ENCODE measurements around the gene CERCAM.
"Not testable (repeated sequence)": the region's sequence is repeated elsewhere in the genome, so short reads cannot be mapped to it uniquely, and the experiment has no call there.

The CERCAM gene

DNA sequence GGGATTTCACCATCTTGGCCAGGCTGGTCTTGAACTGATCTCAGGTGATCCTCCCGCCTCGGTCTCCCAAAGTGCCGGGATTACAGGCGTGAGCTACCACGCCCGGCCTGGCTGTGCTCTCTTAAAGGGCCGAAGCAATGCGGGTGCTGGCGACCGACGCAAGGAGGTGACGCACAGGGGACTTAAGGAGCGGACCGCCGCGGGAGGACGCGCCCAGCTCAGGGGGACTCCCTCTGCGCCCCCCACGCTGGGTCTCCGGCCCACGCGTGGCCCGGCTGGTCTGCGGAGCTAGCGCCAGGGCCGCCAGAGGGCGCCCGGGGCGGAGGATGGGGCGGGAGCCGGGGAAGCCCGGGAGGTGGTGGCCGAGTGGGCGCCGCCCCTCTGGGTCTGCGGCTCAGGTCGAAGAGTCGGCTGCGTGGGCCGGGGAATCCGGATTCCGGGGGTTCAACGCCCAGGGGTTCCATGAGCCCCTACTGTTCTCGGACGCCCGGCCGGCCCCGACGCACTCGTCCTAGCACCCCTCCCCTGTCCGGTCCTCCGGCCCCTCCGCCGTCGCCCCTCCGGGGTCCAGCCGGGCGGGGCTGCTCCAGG, 502 bp upstream of the CERCAM start:
- FAIRE-seq = no peak

DNA sequence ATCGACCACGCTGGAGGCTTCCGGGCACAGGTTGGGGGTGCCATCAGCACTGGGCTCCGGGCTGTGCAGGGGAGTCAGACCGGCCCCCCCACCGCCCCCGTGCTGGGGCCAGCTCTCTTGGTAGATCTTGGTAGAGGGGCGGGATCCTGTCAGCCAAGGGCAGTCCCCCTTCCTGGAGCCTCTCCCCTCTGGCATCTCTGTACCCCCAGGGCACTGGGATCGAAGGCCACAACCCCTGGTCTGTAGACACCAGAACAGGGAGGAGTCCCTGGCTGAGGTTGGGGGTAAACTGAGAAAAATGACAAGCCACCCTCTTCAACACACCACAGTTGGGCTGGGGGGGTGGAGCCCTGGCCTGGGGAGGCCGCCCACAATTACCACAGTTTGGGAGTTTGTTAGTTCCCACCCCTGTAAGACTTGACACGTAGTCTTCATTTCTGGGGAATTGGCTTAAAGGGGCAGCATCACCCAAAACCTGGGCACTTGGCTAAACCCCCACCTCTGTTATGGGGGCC, 882 bp downstream of the CERCAM start:
- no peak for FAIRE-seq

DNA sequence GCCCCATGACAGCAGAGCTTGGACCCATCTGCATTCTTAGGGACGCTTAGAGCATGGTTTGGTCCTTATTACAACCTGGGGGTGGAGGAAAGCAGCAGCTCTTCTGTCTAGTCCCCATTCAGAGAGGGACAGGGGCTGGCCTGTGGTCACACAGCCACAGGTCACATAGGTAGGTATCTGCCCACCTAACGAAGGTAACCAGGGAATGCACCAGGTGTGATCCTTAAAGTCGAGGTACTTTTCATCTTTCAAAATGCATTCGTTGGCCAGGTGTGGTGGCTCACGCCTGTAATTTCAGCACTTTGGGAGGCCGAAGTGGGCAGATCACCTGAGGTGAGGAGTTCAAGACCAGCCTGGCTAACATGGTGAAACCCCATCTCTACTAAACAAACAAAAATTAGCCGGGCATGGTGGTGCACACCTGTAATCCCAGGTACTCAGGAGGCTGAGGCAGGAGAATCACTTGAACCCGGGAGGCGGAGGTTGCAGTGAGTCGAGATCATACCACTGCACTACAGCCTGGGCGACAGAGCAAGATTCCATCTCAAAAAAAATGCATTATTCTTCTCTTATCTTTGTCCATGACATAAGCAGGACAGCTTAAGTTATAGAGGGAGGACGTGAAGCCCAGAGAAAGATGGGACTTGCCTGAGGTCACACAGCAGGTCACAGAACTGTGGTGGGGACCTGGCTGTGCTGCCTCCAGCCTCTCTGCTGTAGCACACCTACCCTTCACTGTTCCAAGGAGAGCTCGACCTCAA, 1.5 kb downstream of the CERCAM start:
- not testable (repeated sequence) for FAIRE-seq

DNA sequence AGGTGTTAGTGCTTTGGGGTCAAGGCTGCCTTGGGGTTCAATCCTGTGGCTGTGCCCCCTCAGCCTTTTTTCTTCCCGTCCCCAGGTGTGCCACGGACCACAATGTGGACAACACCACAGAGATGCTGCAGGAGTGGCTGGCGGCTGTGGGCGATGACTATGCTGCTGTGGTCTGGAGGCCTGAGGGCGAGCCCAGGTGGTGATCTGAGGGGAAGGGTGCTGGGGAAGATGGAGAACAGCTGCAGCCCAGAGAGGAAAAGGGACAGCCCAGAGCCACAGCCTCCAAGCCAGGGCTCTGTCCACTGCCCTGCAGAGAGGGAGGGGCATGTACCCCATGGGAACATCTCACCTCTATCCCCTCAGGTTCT, 2.1 kb downstream of the CERCAM start:
- FAIRE-seq = no peak

DNA sequence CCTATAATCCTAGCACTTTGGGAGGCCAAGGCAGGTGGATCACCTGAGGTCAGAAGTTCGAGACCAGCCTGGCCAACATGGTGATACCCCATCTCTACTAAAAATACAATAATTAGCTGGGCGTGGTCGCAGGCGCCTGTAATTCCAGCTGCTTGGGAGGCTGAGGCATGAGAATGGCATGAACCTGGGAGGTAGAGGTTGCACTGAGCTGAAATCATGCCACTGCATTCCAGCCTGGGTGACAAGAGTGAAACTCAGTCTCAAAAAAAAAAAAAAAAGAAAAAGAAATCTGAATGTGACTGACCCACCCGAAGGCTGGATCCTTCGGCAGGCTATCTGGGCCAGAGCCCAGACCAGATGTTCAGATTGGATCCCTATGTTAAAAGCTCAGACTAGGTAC, 2.7 kb downstream of the CERCAM start:
- FAIRE-seq = not testable (repeated sequence)

DNA sequence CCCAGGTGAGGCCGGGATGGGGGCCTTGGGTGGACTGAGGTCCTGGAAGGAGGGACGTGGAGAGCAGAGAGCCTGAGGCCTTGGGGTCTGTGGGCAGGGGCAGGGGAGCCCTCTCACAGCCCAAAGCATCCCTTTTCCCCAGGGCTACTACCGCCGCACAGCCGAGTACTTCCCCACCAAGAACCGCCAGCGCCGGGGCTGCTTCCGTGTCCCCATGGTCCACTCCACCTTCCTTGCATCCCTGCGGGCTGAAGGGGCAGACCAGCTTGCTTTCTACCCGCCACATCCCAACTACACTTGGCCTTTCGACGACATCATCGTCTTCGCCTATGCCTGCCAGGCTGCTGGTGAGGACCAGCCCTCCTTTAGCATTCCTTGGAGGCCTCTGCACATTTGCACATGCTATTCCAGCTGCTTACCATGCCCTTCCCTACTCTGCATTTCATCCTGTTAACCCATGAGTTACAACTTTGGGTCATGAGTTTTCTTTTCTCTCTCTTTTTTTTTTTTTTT, 3.7 kb downstream of the CERCAM start:
- FAIRE-seq = no peak

DNA sequence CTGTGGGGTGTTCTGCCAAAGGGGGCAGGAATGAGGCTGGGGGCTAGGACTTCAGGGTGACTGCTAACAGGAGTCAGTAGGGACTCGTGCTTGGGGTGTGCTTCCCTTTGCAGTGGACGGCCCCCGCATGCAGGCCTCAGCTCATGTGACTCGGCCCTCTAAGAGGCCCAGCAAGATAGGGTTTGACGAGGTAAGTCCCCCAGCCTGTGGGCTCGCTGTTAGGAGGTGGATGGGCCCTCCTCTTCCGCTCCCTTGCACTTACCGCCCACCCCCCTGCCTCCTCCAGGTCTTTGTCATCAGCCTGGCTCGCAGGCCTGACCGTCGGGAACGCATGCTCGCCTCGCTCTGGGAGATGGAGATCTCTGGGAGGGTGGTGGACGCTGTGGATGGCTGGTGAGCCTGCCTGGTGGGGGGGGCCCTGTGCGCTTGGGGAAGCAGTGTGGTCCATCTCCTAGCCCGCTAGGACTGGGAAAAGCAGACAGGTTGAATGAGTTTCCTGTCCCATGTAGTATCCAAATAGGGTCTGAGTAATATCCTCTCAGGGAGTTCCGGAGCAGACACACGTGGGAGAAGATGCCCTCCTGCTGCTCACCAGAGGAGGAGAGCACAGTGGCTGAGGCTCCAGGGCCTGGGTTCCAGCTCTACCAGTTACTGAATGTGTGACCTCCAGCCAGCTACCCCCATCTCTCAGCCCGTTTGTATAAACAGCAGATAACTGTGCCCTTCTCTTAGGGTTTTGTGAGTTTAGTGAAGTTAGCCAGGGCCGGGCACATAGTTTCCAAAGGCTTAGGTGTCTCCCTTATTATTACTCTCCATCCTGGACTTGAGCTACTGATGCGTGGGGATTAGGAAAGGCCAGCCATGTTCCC, 8.2 kb downstream of the CERCAM start:
- no peak for FAIRE-seq

DNA sequence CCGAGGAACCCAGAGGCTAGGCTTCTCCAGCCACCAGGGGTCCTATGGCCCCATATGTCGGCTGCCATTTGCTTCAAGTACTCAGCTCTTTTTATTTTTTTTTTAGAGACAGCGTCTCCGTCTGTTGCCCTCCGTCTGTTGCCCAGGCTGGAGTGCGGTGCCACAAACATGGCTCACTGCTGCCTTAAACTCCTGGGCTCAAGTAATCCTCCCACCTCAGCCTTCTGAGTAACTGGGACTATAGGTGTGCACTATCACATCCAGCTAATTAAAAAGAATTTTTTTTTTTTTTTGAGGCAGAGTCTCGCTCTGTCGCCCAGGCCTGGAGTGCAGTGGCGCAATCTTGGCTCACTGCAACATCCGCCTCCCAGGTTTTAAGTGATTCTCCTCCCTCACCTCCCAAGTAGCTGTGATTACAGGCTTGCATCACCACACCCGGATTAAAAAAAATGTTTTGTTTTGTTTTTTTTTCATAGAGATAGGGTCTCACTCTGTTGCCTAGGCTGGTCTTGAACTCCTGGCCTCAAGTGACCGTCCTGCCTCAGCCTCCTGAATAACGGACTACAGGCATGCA, 8.9 kb downstream of the CERCAM start:
- no peak for FAIRE-seq

DNA sequence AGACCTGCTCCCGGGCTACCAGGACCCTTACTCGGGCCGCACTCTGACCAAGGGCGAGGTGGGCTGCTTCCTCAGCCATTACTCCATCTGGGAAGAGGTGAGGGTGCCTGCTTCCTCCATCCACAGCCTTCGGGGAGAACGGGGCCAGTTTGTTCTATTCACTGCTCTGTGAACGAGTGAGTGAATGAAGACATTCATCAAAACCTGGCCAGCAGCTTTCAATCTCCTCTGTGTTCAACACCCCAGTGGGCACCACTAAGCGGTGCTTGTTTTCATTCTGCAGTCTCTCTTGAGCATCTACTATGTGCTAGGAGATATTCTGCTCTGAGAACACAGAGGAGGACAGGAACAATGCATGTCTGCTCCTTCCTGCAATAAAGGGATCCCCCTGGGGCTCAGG, 10.6 kb downstream of the CERCAM start:
- no peak for FAIRE-seq

DNA sequence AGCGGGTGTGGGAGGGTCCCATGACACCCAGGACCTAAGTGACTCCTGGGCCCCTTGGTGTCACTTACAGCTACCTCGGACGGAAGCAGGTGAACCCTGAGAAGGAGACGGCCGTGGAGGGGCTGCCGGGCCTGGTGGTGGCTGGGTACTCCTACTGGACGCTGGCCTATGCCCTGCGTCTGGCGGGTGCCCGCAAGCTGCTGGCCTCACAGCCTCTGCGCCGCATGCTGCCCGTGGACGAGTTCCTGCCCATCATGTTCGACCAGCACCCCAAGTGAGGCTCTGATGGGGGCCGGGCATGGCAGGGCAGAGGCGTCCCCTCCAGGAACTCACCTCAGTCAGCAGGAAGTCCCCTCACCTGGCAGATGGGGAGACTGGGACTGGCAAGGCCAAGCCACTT, 13.7 kb downstream of the CERCAM start:
- FAIRE-seq = no peak

DNA sequence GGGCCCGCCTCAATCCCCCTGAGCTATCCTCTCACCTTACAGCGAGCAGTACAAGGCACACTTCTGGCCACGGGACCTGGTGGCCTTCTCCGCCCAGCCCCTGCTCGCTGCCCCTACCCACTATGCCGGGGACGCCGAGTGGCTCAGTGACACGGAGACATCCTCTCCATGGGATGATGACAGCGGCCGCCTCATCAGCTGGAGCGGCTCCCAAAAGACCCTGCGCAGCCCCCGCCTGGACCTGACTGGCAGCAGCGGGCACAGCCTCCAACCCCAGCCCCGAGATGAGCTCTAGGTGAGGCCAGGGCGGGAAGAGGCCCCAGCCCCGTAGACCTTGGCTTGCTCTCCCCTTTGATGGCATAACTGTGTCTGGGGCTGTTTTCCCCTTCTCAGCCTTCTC, 15.0 kb downstream of the CERCAM start:
- no peak for FAIRE-seq

DNA sequence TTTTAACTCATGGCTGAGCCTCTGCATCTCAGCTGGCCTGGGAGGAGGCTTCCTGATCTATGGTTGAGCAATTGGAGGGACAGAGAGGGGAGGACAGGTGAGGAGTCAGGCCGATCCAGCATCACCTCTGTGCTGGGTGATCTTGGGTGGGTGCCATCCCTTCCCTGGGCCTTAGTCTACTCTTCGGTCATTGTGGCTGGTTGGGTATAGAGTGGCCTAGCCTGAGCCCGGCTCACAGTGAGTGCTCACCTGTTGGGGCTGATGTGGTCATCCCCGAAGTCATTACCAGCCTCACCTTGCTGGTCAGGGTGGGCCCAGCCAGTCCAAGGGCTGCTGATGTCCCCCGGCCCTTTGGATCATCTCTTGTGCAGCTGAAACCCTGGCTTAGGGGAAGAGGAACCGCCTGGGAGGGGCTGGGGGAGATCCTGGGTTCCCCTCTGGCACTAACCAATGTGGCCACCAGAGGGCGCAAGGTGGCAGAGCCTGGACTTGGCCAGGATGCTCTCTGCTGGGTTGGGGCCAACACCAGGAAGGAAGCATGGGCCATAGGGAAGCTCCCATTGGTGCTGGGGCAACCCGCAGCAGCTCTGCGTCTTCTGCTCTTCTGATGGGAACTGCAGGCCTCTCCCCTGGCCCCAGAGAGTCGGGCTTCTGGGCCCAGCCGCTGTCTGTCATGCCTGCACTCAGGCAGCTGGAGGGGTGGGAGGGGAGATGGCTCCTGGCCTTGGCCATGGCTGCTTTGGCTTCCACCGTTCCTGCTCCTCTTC, 17.9 kb downstream of the CERCAM start:
- FAIRE-seq = no peak

DNA sequence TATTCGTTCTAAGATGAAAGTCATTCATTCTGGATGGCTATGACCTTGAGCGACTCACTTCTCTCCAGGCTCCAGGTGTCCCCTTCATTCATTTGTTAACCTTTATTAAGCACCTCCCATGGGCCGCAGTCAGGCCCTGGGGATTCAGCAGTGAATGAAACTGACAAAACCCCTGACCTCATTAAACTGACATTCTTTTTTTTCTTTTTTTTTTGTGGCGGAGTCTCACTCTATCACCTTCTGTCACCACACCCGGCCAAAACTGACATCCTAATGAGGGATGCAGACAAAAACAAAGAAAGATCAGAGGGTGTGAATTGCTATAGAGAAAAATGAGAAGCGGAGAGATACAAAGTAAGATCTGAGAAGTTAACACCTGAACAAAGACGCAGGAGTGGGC, 18.6 kb downstream of the CERCAM start:
- FAIRE-seq = no peak

DNA sequence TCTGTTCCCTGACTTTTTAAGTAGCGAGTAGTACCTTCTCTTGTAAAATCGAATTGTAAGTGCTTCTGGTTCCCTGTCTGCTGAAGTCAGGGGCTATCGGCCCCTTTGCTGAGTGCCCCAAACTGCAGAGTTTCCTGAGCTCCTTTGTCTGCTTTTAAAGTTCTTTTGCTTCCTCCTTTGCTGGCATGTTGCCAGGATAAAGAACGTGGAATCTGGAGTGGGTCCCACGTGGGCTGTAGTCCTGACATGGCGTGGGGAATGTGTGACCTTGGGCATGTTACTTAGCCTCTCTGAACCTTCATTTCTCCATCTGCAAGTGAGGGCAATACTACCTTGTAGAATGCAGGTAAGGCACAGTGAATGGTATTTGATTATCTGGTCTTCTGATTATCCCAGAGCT, 21.5 kb downstream of the CERCAM start:
- FAIRE-seq = no peak

DNA sequence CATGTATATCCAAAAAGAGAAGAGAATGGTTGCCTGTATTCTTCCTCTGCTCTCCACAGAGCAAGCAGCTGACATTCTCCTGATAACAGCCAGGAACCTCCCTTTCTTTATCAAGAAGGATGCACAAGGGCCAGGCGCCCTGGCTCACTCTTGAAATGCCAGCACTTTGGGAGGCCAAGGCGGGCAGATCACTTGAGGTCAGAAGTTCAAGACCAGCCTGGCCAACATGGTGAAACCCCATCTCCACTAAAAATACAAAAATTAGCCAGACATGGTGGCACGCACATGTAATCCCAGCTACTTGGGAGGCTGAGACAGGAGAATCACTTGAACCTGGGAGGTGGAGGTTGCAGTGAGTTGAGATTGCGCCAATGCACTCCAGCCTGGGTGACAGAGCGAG, 25.8 kb downstream of the CERCAM start:
- FAIRE-seq = not testable (repeated sequence)

DNA sequence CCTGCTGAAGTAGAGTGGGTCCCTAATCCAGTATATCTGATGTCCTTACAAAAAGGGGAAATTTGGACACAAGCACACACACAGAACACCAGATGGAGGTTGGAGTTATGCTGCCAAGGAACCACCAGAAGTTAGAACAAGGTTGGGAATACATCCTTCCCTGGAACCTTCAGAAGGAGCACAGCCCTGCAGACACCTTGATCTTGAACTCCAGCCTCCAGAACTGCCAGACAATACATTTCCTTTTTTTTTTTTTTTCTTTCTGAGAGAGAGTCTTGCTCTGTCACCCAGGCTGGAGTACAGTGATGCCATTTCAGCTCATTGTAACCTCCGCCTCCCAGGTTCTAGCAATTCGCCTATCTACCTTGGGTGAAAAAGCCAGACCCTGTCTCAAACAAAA, 28.1 kb downstream of the CERCAM start:
- FAIRE-seq = no peak

DNA sequence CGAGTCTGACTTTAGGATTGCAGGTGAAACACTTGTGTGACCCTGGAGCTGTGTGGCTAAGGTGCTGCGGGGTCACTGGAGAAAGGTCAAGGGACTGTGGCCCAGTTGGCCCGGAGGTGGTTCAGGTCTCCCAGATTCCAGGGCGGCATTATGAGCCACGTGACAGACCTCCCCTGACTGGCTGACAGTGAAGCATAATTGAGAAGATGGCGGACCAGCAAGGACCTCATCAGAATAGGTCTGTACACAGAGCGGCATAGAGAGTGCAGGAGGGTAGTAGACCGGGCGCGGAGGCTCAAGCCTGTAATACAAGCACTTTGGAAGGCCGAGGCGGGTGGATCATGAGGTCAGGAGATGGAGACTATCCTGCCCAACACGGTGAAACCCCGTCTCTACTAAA, 34.3 kb downstream of the CERCAM start:
- no peak for FAIRE-seq

DNA sequence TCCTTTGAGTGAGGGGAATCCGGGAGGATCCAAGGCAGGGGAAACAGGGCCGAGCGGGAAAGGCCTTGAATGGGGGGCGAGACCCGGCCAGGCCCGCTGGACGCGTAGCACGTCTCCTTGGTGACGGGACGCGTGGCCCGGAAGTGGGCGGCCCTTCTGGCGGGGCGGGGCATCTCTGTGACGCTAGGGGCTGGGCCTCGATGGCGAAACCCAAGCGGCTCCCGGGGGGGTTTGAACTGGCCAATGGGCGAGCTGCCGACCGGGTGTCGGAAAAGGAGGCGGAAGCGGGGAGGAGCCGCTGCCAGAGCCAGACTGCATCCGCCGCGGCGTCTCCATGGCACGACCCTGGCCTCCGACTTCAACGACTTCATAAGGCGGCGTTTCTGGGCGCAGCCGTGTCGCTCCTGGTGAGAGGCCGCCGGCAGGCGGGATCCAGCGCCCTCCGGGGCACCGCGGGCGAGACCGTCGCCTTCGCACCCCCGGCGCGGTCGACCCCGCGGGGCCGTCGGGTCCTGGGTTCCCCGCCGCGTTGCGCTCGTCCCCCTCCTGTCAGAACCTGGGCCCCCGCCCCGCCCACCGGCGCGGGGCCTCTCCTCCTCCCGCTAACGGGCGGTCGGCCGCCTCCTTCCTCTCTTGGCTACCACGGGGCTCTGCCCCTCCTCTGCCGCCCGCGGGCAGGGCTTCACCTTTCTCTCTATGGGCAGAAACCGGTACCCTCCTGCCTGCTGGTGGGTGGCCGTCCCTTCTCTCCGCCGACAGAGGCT, 35.4 kb downstream of the CERCAM start, which contains the start of gene ODF2:
TSS of gene ODF2 (plus strand) at position 158 of the 764 bp plus-strand sequence. CDS start at position 244, 86 bp downstream.
- FAIRE-seq = peak; percentile 79

DNA sequence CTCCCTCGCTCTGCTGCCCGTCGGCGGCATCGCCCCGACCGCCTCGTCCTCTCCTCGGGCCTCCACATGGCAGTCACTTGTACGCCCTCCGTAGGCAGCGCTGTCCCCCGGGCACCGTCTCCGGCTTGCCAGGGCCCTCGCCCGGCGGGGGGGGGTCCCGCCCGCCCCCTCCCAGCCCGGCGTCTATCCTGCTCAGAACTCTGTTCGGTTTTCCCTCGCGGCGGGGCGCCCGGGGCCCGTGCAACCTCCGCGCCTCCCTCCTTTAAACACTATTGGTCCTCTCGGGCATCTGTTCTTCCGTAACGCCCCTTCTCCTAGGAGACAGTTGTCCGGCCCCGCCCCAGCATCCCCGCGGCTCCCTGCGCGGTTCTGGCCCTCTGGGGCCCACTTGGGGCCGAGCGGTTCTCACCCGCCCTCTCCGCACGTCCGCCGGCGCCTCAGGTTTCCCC, 36.0 kb downstream of the CERCAM start:
- FAIRE-seq = no peak

DNA sequence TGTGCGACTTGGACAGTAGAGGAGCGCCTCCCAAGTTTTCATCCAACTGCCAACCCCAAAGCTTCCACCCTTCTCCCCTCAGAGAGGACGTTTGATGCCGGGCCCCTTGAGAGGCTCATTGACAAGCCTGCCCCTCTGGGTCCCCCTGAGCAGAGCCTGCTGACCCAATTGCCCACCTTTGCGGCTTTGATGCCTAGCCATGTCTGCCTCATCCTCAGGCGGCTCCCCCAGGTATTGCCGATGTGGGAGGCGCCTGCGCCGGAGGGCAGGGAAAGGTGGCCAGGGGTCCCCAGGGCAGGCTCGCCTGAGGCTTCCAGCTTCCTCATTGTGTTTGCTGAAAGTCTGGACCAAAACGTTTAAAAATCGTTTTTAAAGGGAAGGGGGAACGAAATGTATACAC, 36.5 kb downstream of the CERCAM start:
- no peak for FAIRE-seq

DNA sequence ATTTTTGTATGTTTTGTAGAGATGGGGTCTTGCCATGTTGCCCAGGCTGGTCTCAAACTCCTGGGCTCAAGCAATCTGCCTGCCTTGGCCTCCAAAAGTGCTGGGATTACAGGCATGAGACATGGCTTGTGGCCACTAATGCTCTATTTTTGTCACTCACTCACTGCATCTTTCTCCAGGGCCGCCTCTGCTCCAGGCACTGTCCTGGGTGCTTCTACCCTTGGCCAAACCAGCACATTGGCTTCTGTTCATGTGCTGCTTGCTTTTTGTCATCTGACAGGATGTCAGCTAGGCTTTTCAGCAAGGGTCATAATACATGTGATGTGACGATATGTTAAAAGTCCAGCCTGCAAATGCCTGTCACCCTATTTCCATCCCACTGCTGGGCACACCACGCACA, 38.4 kb downstream of the CERCAM start:
- no peak for FAIRE-seq

Data from TTC549 (cell line).